ENCODE data around the gene ZBTB20. TPM values are rescaled to one million over a fixed set of nuclear protein-coding genes. Genes with fewer than 3 reads are reported as not detected.
A peak's percentile ranks its signal among the peaks of the same experiment; 100 is the strongest.

Gene ZBTB20
- total RNA-seq, 1 donor from 2014 or later = 62.0 TPM

DNA sequence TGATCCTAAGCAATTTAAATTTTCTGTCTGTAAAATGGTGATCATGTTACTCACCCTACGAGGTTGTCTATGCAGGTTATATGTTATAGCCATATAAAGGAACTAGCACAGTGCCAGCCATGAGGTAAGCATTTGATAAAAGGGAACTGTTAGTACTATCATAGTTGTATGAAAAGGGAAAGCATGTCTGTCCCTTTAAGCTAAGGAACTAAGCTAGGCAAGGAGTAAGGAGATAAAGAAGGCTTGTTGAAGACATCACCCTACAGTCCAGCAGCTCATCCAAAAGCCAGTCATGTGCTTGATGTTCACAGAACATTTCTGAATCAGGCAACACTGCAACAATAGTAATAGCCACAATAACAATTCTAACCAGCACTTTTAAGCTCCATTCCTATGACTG lies 243.9 kb downstream of the ZBTB20 start:
- Histone ChIP-seq H3K4me3 (no peak overlapping the region), H3K4me1 (peaks cover 54% of the 10 kb centered on the region), H3K27me3 (ENCODE audit: low read depth) (no peaks in the 10 kb centered on the region), H3K9me3 (replicated peaks) (peaks cover under 1% of the 10 kb centered on the region), H3K27ac (replicated peaks) (peak overlapping the region; percentile 60), H3K36me3 (no peaks in the 10 kb centered on the region)
- TF ChIP-seq, protein P1, sequence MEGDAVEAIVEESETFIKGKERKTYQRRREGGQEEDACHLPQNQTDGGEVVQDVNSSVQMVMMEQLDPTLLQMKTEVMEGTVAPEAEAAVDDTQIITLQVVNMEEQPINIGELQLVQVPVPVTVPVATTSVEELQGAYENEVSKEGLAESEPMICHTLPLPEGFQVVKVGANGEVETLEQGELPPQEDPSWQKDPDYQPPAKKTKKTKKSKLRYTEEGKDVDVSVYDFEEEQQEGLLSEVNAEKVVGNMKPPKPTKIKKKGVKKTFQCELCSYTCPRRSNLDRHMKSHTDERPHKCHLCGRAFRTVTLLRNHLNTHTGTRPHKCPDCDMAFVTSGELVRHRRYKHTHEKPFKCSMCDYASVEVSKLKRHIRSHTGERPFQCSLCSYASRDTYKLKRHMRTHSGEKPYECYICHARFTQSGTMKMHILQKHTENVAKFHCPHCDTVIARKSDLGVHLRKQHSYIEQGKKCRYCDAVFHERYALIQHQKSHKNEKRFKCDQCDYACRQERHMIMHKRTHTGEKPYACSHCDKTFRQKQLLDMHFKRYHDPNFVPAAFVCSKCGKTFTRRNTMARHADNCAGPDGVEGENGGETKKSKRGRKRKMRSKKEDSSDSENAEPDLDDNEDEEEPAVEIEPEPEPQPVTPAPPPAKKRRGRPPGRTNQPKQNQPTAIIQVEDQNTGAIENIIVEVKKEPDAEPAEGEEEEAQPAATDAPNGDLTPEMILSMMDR (IDR thresholded peaks at IDR 0.05; ENCODE audit: borderline replicate concordance) = no peak
- DNase-seq = no peak
- intact Hi-C loops (cut with micrococcal nuclease) = no loop called here

DNA sequence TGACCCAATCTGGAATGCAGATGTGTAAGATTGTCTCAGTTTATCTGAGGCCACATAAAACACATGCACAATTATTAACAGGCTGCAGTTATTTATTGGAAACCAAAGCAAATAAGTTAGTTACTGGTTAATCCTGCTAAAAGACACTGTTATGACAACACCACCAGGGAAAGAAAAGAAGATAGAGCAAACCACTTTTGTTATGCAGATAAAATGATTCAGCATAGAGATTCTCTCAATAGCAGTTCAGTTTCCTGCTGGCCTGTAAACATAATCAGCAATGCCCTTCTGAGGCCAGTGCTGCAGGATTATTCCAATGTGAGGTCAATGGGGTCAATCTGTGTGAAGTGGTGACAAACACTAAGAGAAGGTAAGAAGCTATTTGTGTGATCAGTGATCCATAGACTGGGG lies 244.4 kb downstream of the ZBTB20 start:
- DNase-seq = no peak
- Histone ChIP-seq H3K27ac (replicated peaks) (peak overlapping the region; percentile 60), H3K36me3 (no peaks in the 10 kb centered on the region), H3K9me3 (replicated peaks) (no peaks in the 10 kb centered on the region), H3K4me3 (no peak overlapping the region), H3K4me1 (peaks cover 54% of the 10 kb centered on the region), H3K27me3 (ENCODE audit: low read depth) (no peaks in the 10 kb centered on the region)
- TF ChIP-seq, protein P1 (IDR thresholded peaks at IDR 0.05; ENCODE audit: borderline replicate concordance) = no peak
- intact Hi-C loops (cut with micrococcal nuclease) = no loop called here

DNA sequence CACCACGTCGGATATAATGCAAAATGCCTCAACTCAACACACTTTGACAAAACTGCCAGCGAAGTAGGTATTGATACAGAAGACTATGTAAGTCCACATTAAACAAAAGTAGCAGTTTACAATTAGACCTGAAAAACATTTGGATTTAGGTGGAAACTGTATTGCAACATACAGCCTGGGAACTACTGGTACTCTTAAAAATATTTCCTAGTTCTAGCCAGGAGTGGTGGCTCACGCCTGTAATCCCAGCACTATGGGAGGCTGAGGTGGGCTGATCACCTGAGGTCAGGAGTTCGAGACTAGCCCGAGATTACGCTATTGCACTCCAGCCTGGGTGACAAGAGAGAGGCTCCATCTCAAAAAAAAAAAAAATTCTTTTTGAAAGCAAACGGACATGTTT lies 246.2 kb downstream of the ZBTB20 start:
- peak overlapping the region; percentile 73 for H3K27ac ChIP-seq (replicated peaks)
- H3K9me3 ChIP-seq (replicated peaks) = no peaks in the 10 kb centered on the region
- TF ChIP-seq, protein P1 (IDR thresholded peaks at IDR 0.05; ENCODE audit: borderline replicate concordance) = no peak
- no peaks in the 10 kb centered on the region for H3K36me3 ChIP-seq
- peak overlapping the region; percentile 40 for H3K4me3 ChIP-seq
- peaks cover 54% of the 10 kb centered on the region for H3K4me1 ChIP-seq
- intact Hi-C loops (cut with micrococcal nuclease) = no loop called here
- DNase-seq = no peak
- no peaks in the 10 kb centered on the region for H3K27me3 ChIP-seq (ENCODE audit: low read depth)

DNA sequence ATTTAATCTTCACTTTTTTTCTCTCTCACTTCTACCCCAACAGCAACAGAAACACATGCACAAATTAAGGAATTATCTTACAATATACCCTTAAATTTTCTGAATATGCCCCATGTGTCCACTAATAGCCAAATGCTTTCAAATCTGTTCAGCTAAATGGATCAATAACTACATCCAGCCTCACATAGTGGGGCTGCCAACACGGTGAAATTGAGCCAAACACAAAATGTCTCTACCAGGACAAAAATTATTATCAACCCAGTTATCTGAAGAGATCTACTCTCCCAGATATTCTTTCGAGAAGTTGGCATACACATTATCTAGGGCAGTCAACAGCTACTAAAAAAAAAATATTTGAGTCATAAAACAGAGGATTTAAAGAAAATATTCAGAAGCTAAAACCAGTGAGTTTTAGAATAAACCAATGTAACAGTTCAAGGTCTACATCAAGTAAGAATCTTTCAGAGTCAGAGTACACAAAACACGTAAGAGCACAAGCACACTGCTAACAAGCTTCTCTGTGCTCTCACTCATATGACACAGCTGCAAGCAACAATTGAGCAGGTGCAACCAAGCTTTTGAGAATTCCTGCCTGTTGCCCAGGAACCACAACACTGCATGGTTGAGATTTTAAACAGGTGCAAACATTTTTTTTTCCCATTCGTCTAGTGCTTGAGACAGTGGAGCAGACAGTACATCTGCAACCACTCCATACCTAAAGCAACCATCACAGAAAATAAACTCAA lies 247.7 kb downstream of the ZBTB20 start:
- peaks cover 50% of the 10 kb centered on the region for H3K4me1 ChIP-seq
- no peaks in the 10 kb centered on the region for H3K9me3 ChIP-seq (replicated peaks)
- intact Hi-C loops (cut with micrococcal nuclease) = no loop called here
- no peaks in the 10 kb centered on the region for H3K36me3 ChIP-seq
- peak overlapping the region; percentile 20 for H3K4me3 ChIP-seq
- H3K27ac ChIP-seq (replicated peaks) = peak overlapping the region; percentile 73
- TF ChIP-seq, protein P1 (IDR thresholded peaks at IDR 0.05; ENCODE audit: borderline replicate concordance) = no peak
- no peaks in the 10 kb centered on the region for H3K27me3 ChIP-seq (ENCODE audit: low read depth)
- no peak for DNase-seq

DNA sequence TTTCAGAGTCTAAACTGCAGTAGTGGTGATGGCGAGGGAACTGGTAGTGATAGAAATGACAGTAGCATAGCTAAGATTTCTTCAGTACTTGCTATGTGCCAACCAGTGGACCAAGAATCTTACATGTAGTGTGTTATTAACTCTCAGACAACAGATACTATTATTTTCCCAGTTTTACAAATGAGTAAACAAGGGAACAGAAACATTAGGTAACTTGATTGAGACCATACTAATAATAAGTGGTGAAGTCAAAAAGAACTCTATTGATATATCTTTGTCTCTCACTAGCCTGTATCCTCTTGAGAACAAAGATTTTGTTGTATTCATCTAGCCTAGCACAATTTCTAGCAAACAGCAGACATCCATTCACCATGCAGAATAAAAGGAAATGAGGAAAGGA lies 250.1 kb downstream of the ZBTB20 start:
- Histone ChIP-seq H3K36me3 (no peaks in the 10 kb centered on the region), H3K4me1 (peaks cover 38% of the 10 kb centered on the region), H3K27me3 (ENCODE audit: low read depth) (no peaks in the 10 kb centered on the region), H3K4me3 (no peak overlapping the region), H3K9me3 (replicated peaks) (no peaks in the 10 kb centered on the region), H3K27ac (replicated peaks) (no peak overlapping the region)
- TF ChIP-seq, protein P1 (IDR thresholded peaks at IDR 0.05; ENCODE audit: borderline replicate concordance) = no peak
- DNase-seq = no peak
- intact Hi-C loops (cut with micrococcal nuclease) = no loop called here
